HG03196 (cell line): ENCODE results near the gene FHAD1.

Source experiments
- ATAC-seq: cut with Tn5 transposase; IDR thresholded peaks from one replicate; pipeline ENCODE4 v1.9.1; 2021; ENCODE audit not compliant: unreplicated experiment

The FHAD1 gene

DNA sequence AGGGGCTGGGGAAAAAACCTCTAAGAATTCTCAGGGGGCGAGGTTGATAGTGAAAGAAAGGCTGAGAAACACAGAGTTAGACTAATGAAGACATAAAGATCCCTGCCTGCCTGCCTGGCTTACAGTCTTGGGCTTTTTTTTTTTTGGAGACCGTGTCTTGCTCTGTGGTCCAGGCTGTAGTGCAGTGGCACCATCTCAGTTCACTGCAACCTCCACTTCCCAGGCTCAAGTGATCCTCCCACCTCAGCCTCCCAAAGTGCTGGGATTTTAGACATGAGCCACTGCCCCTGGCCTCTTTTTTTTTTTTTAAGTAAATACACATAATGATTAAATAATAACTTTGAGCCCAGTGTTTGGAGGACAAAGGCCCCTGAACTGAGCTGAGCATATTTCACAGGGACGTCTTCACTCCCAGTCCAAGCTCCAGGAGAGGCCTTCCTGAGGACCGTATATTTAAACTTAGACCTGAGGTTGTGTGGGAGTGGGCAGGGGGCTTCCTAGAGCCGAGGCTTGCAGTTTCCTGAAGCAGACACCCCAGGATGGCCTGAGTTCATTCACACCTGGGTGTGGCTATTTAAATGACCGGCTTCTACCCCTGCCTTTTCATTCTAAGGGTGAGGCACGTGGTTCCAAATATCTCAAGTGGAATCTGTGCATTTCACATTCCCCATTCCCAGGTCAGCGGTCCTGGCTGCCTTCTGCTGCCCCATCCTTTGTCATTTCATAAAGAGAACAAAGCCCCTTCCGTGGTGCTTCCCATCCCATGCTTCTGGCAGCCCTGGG, 146.6 kb downstream of the FHAD1 start:
- ATAC-seq: no peak

DNA sequence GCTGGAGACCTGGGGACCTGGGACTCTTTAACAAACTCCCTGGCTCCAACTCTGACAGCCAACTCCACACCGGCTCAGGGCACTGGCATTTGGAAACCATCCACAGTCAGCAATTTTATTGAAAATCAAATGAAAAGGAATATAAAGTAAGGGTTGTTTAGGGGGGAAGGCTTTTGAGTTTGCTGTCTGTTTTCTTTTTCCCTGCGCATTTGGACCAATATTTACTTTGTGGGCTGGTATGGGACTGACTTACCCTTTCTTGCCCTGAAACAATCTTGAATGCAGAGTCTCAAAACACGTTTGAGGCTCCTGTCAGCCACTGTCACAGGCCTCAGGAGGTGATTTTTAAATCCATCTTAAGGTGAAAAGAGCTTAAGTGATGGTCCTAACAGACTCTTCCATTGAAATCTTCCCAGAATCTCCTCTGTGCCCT, 147.3 kb downstream of the FHAD1 start:
- ATAC-seq: no peak

DNA sequence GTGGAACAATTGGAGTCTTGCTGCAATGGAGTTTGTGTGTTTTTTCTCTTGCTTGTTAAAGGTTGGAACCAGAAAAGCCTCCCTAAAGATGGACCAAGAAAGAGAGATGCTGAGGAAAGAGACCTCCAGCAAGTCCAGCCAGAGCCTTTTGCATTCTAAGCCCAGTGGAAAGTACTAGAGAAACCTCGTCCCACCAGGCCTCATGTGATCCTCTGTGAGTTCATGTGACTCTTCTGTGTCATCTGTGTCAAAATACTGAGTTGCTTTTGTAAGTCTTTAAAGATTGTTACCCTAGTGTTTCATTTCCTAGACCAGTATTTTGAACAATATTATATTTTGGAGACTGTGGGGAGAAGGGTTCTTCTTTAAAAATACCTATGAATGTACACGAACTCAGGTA, 150.2 kb downstream of the FHAD1 start:
- ATAC-seq: no peak

DNA sequence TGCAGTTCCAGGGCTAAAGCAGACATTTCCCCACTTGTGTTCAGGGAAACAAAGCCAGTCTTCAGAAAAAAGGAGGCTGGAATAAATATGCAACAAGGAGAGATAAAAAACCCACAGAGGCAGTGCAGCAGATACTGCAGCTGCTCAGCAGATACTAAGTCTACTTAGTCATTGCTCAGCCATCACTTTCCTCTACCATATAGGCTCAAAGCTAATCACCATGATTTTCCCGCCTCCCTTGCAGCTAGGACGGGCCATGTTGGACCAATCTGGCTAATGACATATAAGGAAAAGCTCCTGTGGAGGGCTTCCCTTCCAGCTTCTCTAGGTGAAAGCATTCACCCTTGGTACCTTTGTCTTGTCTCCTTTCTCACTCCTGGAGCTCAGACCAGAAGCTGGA, 152.7 kb downstream of the FHAD1 start:
- ATAC-seq: no peak

DNA sequence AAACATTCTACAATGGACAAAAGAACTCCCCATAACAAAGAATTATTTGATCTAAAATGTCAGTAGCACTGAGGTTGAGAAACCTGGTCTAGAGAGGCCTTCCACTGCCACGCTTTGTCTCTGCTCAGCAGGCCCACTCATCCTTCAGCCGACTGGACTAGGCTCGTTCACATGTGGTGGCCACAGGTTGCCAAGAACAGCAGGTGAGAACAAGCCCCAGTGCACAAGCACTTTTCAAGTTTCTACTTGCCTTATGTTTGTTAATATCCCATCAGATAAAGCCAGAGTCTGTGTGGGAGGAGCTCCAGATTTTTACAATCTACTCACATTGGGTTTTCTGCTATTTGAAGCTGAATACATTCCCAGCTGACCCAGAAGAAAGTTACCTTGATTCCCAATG, 153.6 kb downstream of the FHAD1 start:
- ATAC-seq: no peak

DNA sequence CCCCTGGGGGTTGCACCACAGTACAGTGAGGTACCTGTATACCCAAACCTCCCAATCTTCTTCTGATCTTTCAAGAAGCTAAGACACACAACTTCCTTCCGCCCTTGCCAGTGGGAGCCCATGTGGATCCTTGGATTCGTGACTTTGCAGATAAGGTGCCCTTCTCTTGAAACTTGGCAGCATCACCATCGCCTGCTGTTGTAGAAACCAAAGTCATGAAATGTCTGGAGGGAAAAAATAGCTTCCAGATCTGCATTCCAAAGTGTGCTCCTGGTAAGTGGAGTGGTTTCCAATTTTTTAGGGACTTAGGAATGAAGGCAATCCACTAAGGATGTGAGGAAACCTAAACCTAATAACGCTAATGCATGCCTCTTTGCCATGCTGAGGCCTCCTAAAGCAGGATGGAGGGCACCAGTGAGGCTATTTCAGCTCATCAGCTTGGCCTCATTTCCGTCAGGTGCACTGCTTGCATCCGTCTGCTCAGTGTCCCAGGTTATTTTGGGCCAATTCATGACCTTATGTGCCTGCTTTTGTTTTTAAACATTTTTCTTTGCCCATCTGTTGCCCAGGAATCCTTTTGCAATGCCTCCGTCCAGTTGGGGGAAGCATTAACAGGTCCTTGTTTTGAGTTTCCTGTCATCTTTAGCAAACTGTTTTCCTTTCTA, 154.5 kb downstream of the FHAD1 start:
- no peak for ATAC-seq

DNA sequence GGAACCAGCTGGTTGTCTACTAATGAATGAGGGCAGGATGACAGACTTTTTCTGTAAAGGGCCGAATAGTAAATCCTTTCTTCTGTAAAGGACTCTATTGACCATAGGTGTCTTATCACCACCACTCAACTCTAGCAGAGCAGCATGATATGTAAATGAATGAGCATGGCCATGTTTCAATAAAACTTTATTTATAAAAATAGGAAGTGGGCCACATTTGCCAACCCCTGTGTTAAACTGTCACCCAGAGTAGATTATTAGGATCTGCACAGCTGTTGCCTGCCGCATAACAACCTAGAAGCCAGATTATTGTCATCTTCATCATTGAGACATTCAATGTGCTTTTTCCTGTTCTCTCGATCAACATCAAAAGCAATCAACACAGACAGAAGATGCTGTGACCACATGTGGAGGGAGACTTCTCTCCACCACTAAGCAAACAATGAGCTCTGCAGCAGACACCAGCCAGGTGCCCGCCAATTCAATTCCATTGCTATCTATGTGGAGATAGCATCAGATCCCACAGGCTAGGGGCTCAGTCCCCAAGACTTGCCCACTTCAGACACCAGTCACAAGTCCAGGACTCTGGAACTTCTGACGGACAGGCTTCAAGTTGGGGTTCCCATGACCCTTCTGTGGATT, 155.9 kb downstream of the FHAD1 start:
- ATAC-seq: no peak

DNA sequence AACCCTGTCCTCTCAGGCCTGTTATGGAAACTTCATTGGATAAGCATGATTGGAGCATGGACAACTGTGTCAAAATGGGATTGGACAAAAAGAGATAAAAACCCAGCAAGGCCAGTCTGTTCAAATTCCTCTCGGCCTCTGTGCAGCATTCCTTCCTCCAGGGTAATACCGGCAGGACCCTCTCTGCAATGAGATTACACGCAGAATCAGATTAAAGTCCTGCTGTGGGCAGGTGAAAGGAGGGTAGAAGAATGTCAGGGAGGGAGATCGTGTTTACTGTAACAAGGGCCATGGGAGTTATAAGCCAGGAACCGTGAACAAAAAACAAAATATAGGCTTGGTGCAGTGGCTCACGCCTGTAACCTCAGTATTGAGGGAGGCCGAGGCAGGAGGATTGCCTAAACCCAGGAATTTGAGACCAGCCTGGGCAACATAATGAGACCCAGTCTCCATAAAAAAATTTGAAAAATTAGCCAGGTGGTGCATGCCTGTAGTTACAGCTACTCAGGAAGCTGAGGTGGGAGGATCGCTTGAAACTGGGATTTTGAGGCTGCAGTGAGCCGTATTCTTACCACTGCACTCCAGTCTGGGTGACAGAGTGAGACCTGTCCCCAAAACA, 157.0 kb downstream of the FHAD1 start:
- no peak for ATAC-seq

DNA sequence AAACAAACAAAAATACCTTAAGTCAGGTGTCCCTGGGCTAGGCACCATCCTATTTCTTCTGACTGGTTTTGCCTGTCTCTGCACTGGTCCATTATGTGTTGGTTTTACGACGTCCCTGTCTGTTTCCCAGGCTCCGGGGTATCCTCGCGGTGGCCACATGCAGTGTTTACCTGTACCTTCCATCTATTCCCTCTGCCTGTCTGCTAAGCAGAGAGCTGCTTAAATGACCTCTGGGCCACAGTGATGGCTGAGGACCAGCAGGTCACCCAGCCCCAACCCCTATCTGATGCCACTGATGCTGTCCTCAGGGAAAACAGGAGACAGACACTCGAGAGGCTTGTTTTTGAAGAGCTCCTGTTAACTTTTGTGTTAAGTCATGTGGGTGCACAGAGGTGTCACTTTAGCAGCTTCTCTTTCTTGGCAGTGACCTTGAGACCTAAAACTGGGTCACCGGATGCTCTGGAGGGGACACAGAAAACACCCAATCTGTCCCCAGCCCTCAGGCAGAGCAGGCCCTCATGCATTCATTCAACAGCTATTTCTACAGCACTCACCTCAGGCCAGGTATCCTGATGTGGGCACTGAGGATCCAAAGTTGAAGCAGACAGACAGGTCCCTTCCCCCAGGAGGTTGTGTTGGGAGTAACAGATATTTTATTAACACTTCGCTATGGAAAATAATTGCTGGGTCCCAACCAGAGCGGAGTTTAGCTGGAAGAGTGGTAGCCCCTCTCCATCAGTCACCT, 158.3 kb downstream of the FHAD1 start:
- ATAC-seq: no peak

DNA sequence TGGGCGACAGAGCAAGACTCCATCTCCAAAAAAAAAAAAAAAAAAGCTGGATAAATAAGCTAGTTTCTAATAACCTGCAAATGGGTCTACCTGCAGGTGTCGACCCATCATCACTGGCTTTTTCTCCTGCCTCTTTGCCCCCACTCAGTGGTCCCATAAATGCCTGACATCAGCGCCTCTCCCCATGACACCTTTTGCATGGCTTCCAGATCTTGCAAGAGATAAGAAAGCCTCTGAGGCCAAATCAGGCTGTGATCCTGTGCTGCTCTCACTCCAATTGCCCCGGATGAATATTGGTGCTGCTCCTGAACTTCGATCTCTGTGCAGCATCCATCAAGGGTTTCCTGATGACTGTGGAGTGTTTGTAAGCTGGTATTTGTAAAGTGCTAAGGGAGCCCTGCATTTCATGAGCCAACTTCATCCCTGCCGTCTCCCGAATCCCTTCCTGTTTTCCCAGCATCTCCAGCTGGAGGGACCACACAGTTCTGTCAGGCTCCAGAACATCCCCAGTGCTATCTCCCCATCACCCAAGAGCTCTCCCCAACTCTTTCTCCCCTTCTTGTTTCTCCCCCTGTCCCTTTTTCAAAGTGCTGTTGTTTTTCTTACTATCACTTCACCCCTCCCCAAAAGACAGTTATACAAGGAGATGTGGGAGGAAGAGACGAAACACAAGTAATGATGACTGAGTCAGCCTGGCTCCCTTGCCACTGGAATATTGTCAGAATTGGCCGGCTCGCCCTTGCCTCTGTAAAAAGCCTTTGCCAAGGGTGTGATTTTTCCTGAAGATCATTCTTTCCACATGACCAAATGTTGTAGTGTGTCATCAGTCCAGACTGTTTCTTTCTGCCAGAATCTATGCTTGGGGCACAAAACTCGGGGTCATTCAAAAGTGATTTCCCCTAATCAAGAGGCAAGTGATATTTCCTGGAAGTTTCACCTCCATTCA, 159.9 kb downstream of the FHAD1 start:
- no peak for ATAC-seq

DNA sequence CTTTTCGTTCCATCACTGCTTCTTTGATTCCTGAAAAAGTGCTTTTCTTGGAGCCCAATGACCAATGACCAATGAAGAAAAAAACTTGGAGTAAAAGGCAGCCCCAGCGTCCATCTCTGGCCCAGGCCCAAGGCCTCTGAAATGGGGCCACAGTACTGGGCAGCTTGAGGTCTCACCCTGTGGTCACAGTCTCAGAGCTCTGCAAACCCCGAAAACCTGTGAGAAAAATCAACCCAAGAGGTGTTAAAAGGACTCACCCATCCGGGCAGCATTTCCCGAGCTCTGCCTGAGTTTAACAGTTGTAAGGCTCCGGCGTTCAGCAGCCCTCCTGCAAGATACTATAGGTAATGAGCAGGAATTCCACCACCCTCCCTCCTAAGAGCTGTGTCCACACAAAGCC, 160.6 kb downstream of the FHAD1 start:
- ATAC-seq: no peak

DNA sequence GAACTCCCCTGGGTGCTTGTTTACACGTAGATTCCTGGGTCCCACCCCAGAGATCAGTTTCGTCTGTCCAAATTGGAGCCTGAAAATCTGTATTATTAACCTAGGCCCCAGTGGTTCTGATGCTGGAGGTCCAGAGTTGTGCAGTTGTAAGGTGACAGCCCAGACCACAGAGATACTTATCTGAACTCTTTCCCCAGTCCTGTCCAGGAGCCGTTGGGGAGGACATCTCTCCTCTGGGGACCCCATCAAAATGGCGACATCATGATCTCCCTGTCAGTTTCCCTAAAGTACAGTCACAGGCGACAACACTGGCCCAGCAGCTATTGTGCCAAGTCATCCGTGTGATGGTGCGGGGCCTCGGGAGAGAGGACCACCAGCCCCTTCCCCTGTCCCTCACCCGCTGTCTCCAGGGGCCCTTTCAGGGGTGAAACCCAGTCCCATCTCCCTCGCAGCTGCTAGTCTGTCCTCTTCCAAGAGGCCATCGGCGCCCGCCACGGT, 161.9 kb downstream of the FHAD1 start:
- ATAC-seq: no peak

DNA sequence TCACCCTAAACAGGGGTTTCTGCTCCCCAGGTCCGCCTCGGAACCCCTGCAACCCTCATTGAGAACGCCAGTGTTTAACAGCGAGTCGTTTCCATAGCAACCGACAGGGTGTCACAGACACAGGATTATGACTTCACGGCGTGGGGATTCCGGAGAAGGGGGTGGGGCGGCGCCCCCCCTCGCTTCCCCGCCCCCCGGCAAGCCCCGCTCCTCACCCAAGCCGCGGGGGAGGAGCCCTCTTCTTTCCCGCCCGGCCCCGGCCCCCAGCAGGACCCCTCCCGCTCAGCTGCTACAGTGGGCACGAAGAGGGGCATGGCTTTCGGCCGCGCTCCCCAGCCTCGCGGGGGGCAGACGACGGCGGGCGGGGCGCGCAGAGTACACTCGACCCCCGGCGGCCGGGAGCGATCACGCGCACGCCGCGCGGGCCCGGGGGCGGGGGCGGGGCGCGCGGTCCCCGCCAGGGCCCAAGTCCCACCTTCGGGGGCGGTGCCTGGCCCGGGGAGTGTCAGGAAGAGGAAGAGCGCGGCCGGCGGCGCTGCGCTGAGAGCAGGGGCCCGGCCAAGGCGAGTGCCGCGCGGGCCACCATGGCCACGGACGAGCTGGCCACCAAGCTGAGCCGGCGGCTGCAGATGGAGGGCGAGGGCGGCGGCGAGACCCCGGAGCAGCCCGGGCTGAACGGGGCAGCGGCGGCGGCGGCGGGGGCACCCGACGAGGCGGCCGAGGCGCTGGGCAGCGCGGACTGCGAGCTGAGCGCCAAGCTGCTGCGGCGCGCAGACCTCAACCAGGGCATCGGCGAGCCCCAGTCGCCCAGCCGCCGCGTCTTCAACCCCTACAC, 162.6 kb downstream of the FHAD1 start, which contains the start of gene EFHD2:
EFHD2 (plus strand) TSS at position 501 of the 835 bp plus-strand sequence; CDS start at position 585, 84 bp downstream.
- ATAC-seq: peak; percentile 65

DNA sequence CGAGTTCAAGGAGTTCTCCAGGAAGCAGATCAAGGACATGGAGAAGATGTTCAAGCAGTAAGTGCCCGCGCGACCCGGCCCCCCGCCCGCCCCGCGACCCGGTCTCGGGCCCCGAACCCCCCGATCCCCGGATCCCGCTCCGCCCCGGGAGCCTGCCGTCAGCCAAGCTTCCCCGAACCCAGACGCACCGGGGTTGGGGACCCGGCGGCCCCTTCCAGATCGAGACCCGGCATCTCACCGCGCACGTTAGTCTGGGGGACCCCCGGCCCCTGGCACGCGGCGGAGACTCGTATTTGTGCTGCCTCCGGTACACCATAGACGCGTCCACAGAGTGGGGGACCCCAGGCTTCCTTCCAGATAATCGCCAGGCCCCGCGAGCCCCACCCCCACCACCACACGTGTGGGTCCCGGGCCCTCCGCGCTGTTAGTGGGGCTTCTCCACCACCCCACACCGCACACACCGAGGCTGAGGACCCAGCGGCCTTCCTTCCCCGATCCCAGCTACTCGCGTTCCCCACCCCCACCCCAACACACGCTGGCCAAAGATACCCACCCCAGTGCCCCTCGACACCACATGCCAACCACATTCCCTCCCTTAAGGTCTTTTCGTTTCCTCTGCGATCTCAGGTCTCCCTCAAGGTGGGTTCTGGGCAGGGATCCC, 163.3 kb downstream of the FHAD1 start:
- no peak for ATAC-seq

DNA sequence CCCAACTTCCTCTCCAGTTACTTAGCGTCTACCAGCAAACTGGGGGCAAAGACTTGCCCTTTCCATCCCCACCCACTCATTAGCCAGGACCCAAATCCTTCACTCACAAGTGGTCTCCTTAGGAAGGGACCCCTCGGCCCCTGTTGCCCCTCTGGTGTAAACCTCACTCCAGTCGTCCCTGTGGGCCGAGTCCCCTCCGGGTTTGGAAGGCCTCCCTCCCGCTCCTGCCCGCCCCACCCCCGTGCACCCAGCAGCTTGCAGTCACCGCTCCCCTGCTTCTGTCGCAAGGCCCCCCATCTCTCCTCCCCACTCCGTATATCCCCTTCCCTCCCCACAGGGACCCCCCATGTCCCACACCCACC, 163.8 kb downstream of the FHAD1 start:
- no peak for ATAC-seq

DNA sequence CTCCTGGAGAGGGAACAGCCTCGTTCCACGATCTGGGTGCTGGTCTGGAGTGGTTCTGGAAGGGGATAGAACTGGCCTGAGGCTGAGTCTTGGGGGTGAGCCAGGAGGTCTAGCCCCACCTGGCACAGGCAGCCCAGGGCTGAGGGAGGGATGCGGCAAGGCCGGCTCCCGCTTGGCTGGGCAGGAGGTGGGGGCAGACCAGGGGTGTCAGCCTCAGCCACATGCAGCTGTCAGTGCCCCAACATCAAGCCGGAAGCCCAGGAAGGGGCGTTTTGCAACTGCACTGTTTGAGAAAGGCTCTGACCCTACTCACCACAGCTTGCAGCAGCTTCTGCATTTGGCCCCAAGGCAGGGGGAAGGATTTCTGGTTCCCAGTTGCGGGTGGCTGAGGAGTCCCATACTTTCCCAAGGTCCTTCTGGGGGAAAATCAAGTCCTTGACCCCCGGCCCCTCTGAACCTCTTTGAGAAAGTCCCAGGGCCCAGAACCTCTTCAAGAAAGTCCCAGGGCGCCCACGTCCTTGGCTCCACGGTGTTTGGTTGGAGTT, 164.6 kb downstream of the FHAD1 start:
- ATAC-seq: peak; percentile 53

DNA sequence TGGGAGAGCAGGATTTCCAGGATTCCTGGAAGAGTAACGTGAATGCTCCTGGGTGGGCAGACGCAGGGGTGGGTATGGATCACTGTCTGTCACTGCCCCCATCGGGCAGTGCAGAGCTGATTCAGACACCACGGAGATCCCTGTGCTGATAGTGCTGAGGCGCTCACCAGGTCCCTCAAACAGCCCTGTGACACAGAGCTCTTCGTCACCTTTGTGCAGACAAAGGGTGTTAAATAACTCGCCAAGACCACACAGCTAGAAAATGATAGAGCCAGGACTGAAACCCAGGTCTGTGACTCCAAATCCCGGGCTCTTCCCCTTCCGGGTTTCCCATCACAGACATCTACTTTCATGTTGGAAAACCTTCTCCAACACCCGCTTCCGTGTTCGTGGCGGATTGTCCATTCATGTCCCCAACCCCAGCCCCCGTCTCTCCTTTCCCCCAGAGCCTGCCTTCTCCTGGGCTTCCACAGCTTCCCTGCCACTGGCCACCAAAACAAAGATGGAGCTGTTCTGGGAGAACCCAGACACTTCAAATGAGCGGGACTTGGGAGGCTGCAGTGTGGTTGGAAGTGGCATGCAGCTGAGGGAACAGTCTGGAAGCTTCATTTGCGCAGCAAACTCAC, 165.3 kb downstream of the FHAD1 start:
- no peak for ATAC-seq

DNA sequence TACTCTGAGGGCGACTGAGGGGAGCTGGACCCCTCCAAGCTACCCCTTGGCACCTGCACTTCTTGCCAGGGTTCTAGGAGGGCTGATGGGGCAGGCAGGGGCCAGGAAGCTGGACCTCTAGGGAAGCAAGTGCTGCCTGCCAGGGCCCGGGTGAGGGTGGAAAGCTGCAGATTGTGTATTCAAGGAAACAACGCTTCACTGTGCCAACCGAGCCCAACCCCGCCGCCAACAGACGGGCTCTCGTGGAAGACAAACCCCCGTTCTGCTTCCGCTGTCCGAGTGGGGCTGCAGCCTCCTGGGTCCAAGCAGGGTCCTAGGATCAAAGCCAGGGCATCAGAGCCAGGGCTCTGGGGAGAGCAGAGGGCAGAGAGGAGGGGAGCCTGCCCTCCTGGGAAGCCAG, 165.8 kb downstream of the FHAD1 start:
- ATAC-seq: no peak
